Thymus (tissue), 11 donors: ENCODE data around the gene PCSK5. TPM values are rescaled to one million over a fixed set of nuclear protein-coding genes. Genes with fewer than 3 reads are reported as not detected.
"Not testable (repeated sequence)": the region's sequence is repeated elsewhere in the genome, so short reads cannot be mapped to it uniquely, and the experiment has no call there.

Experiments used
- DNase-seq, 9 donors: peaks; one replicate each; pipeline ENCODE4 v3.0.0-alpha.2; 2013; ENCODE audit warnings: low spot score in 9 of 9, low read depth in 6 of 9, missing footprints in 1 of 9
- H3K27ac ChIP-seq, 2 donors: one replicate each; pipeline ENCODE4 v1.5.1; 2013; ENCODE audit warnings: control low read depth in 1 of 2, low read depth in 1 of 2, low read length in 1 of 2, mild to moderate bottlenecking in 1 of 2, moderate library complexity in 1 of 2
- H3K27me3 ChIP-seq, 2 donors: one replicate each; pipeline ENCODE4 v1.5.1; 2013; ENCODE audit warnings: low read length in 1 of 2; ENCODE audit not compliant: control insufficient read depth in 2 of 2, insufficient read depth in 1 of 2
- H3K36me3 ChIP-seq, 2 donors: one replicate each; pipeline ENCODE4 v1.5.1; 2013; ENCODE audit warnings: low read length in 1 of 2, mild to moderate bottlenecking in 1 of 2, moderate library complexity in 1 of 2; ENCODE audit not compliant: control insufficient read depth in 2 of 2, insufficient read depth in 2 of 2
- H3K4me1 ChIP-seq, 2 donors: one replicate each; pipeline ENCODE4 v1.5.1; 2013; ENCODE audit warnings: low read length in 2 of 2; ENCODE audit not compliant: control insufficient read depth in 2 of 2, insufficient read depth in 2 of 2
- H3K4me3 ChIP-seq, 2 donors: one replicate each; pipeline ENCODE4 v1.5.1; 2013; ENCODE audit warnings: low read length in 2 of 2, control low read depth in 1 of 2, mild to moderate bottlenecking in 1 of 2
- H3K9me3 ChIP-seq, 2 donors: one replicate each; pipeline ENCODE4 v1.5.1; 2013; ENCODE audit warnings: low read length in 1 of 2, mild to moderate bottlenecking in 1 of 2; ENCODE audit not compliant: control insufficient read depth in 2 of 2, insufficient read depth in 1 of 2
- WGBS: extraction: QIAGEN DNeasy Blood & Tissue Kit; methylation state at CpG from one replicate; pipeline ENCODE4 v1.1.7; 2013; 5-methylcytosine and 5-hydroxymethylcytosine counted together
- polyA plus RNA-seq: library from polyadenylated mRNA; stranded (reverse); fragments of 200-250 nt; gene quantifications from one replicate; pipeline ENCODE4 v1.2.3, GENCODE V29; 2013
- total RNA-seq: library from RNA; stranded (reverse); fragments of 120-200 nt; gene quantifications from one replicate; pipeline ENCODE4 v1.2.4, GENCODE V29; 2013
- donor health status: healthy.

Gene PCSK5
- total and polyA plus RNA-seq, 2 donors = 4.1 to 20.1 TPM

DNA sequence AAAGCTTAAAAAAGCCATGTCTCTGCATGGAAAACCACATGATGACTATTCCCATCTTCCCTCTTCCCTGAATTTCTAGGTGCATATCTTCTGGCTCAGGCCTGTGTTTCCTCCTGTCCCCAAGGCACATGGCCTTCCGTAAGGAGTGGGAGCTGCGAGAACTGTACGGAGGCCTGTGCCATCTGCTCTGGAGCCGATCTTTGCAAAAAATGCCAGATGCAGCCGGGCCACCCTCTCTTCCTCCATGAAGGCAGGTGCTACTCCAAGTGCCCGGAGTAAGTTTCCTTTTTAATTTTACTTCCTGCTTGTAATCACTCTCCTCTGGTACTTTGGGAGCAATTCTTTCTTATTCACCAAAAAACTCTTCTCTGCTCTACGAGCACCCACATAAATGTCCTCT lies 420.1 kb downstream of the PCSK5 start:
- Histone ChIP-seq H3K27ac (no peak overlapping the region), H3K27me3 (no peaks in the 10 kb centered on the region), H3K4me3 (no peak overlapping the region), H3K36me3 (no peaks in the 10 kb centered on the region), H3K4me1 (no peaks in the 10 kb centered on the region), H3K9me3 (no peaks in the 10 kb centered on the region)
- no peak for DNase-seq
- 97% methylated on average over 7 of the region's 7 CpGs for WGBS

GRCh38 chr9:76310991-76311390 lies 420.5 kb downstream of the PCSK5 start:
- no peaks in the 10 kb centered on the region for H3K36me3 ChIP-seq
- no peaks in the 10 kb centered on the region for H3K27me3 ChIP-seq
- DNase-seq = no peak
- no peaks in the 10 kb centered on the region for H3K9me3 ChIP-seq
- 98% methylated on average over 5 of the region's 5 CpGs for WGBS
- H3K4me1 ChIP-seq = no peaks in the 10 kb centered on the region
- no peak overlapping the region for H3K27ac ChIP-seq
- no peak overlapping the region for H3K4me3 ChIP-seq

GRCh38 chr9:76311537-76311936 lies 421.1 kb downstream of the PCSK5 start:
- H3K9me3 ChIP-seq = no peaks in the 10 kb centered on the region
- no peak for DNase-seq
- H3K4me1 ChIP-seq = no peaks in the 10 kb centered on the region
- 96% methylated on average over 5 of the region's 5 CpGs for WGBS
- no peaks in the 10 kb centered on the region for H3K27me3 ChIP-seq
- no peaks in the 10 kb centered on the region for H3K36me3 ChIP-seq
- no peak overlapping the region for H3K27ac ChIP-seq
- H3K4me3 ChIP-seq = no peak overlapping the region

DNA sequence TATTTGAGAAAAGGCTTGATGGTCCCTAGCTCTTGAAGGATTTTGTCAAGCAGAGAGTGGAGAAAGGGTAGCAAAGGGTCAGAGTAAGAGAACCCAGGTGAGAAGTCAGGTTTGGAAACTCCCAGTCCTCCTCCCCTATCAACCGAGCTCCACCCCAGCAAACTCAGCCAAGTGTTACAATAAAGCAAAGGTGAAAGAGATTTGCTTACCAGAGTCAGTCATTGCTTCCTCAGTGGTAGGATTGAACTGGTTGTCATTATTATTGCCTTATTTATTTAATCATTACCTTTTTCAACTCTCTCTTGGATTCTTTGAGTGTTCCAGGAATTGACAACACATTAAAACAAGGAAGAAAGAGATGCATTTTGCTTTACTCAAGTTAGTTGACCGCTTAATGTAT lies 423.3 kb downstream of the PCSK5 start:
- H3K4me3 ChIP-seq = no peak overlapping the region
- DNase-seq = no peak
- H3K4me1 ChIP-seq = no peaks in the 10 kb centered on the region
- H3K36me3 ChIP-seq = no peaks in the 10 kb centered on the region
- no peaks in the 10 kb centered on the region for H3K9me3 ChIP-seq
- 97% methylated on average over 2 of the region's 2 CpGs for WGBS
- H3K27ac ChIP-seq = no peak overlapping the region
- H3K27me3 ChIP-seq = no peaks in the 10 kb centered on the region

DNA sequence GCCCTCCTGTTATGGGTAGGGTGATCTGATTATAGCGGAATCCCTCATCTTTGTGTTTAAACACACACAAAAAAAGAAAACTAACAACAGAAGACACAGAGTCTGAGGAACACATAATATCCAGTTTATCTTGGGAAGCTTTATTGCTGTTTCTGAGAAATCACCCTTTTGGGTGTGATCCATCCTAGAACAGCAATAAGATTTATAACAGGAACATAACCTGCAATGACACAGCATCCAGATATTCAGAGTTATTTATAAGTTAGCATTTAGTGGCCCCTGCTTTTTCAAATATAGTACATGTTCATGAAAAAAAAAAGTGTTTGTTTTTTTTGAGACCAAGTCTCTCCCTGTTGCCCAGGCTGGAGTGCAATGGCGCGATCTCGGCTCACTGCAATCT lies 423.8 kb downstream of the PCSK5 start:
- Histone ChIP-seq H3K36me3 (no peaks in the 10 kb centered on the region), H3K27me3 (no peaks in the 10 kb centered on the region), H3K27ac (no peak overlapping the region), H3K4me3 (no peak overlapping the region), H3K4me1 (no peaks in the 10 kb centered on the region), H3K9me3 (no peaks in the 10 kb centered on the region)
- 97% methylated on average over 4 of the region's 4 CpGs for WGBS
- DNase-seq = no peak

DNA sequence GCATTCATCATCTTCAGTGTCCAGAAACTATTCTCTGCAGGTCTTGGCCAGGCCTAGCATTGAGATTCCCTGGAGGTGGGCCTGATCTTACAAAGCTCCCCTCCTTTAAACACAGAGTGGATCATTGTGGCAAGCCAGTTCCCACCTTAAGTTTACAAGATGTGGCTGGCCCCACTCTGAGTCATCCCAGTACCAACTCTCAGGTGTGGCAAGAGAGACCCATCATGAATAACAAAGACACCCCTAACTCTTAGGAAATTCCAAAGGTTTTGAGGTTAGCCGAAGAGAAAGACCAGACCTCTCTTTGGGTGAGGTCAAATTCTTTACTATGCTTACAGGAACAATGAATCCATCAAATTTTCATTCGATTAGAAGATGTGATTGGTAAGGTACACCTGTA lies 425.6 kb downstream of the PCSK5 start:
- DNase-seq = no peak
- H3K27ac ChIP-seq = no peak overlapping the region
- no peaks in the 10 kb centered on the region for H3K27me3 ChIP-seq
- no peaks in the 10 kb centered on the region for H3K9me3 ChIP-seq
- no peak overlapping the region for H3K4me3 ChIP-seq
- no peaks in the 10 kb centered on the region for H3K4me1 ChIP-seq
- WGBS = 97% methylated on average over 2 of the region's 2 CpGs
- no peaks in the 10 kb centered on the region for H3K36me3 ChIP-seq

GRCh38 chr9:76319466-76319865 lies 429.0 kb downstream of the PCSK5 start:
- not testable (repeated sequence) for H3K9me3 ChIP-seq, DNase-seq, H3K36me3 ChIP-seq, H3K4me1 ChIP-seq, H3K27me3 ChIP-seq, H3K4me3 ChIP-seq, H3K27ac ChIP-seq
- 95% methylated on average over 13 of the region's 13 CpGs for WGBS

DNA sequence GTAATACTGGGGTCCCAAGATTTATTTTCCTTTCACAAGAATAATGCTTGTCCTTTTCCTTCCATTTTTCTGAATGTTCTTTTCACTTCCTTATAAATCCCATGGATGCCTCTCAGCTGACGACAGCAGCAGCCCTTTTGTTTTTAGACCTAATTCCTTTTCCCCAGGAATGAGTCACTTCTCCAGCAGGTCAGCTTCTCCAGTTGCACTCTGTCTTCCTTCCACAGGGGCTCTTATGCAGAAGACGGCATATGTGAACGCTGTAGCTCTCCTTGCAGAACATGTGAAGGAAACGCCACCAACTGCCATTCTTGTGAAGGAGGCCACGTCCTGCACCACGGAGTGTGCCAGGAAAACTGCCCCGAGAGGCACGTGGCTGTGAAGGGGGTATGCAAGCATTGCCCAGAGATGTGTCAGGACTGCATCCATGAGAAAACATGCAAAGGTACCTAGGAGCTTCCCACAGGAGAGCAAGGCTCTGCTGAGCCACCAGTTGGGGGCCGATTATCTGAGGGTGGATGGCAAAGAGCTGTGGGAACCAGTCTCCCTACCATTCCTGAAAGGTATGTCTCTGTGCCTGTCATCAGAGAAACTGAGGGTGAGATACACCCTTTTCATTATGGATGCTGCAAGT lies 430.8 kb downstream of the PCSK5 start:
- Histone ChIP-seq H3K27me3 (no peaks in the 10 kb centered on the region), H3K4me3 (no peak overlapping the region), H3K36me3 (no peaks in the 10 kb centered on the region), H3K9me3 (no peaks in the 10 kb centered on the region), H3K27ac (no peak overlapping the region), H3K4me1 (no peaks in the 10 kb centered on the region)
- WGBS = 62% methylated on average over 9 of the region's 9 CpGs
- DNase-seq = no peak

- WGBS = 88% methylated on average over 10 of the region's 10 CpGs
- H3K27me3 ChIP-seq = no peaks in the 10 kb centered on the region
- H3K36me3 ChIP-seq = no peaks in the 10 kb centered on the region
- H3K4me1 ChIP-seq = no peaks in the 10 kb centered on the region
- H3K9me3 ChIP-seq = no peaks in the 10 kb centered on the region
- H3K4me3 ChIP-seq = no peak overlapping the region
- DNase-seq = no peak
- H3K27ac ChIP-seq = no peak overlapping the region
These were observed 432.3 kb downstream of the PCSK5 start for GRCh38 chr9:76322810-76323209.

DNA sequence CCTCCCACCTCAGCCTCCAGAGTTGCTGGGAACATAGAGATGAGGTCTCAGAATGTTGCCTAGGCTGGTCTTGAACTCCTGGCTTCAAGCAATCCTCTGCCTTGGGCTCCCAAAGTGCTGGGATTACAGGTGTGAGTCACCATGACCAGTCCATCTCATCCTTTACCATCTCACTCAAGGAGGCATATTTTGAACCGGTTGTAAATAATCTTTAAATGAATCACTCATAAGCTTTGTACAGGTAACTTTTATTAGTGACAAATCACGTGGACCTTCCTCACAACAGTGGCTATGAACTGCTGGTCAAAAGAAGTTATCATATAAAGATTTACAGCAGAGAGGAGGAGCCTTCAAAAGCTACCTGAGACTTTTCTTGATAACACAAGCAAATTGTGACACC lies 433.0 kb downstream of the PCSK5 start:
- H3K4me3 ChIP-seq = no peak overlapping the region
- H3K4me1 ChIP-seq = no peaks in the 10 kb centered on the region
- DNase-seq = no peak
- no peaks in the 10 kb centered on the region for H3K36me3 ChIP-seq
- WGBS = 94% methylated on average over 2 of the region's 2 CpGs
- H3K27me3 ChIP-seq = no peaks in the 10 kb centered on the region
- no peak overlapping the region for H3K27ac ChIP-seq
- H3K9me3 ChIP-seq = no peaks in the 10 kb centered on the region
